Activated CD8-positive, alpha-beta T cell treated with anti-CD3 and anti-CD28 coated beads for 36 hours (primary cell): ENCODE data around the gene CAPN12. TPM values are rescaled to one million over a fixed set of nuclear protein-coding genes. Genes with fewer than 3 reads are reported as not detected.

Experiments used
- ATAC-seq: fragments of 200-7000 bp; cut with Tn5 transposase; one replicate; pipeline ENCODE4 v1.10.0; 2021; ENCODE audit warnings: mild to moderate bottlenecking, moderate library complexity
- CTCF ChIA-PET: fragments of 350-600 bp; sonication (Branson Sonifier 250); formaldehyde crosslinking; loops from one replicate; lab custom pipeline; 2021; ENCODE audit warnings: antibody characterized with exemption; lab: Charles Lee
- POLR2A ChIA-PET: fragments of 350-600 bp; sonication (Branson Sonifier 250); formaldehyde crosslinking; loops from one replicate; lab custom pipeline; 2021; ENCODE audit warnings: antibody characterized with exemption; lab: Charles Lee
- DNase-seq: peaks from one replicate; pipeline ENCODE4 v3.0.0-alpha.2; 2020
- H3K27ac Mint-ChIP-seq: one replicate; pipeline ENCODE4 v1.8.0; 2021; ENCODE audit warnings: mild to moderate bottlenecking, mixed read lengths
- H3K27me3 Mint-ChIP-seq: one replicate; pipeline ENCODE4 v1.8.0; 2021; ENCODE audit warnings: mixed read lengths
- H3K36me3 Mint-ChIP-seq: one replicate; pipeline ENCODE4 v1.8.0; 2021; ENCODE audit warnings: low read depth, mixed read lengths
- H3K4me1 Mint-ChIP-seq: one replicate; pipeline ENCODE4 v1.8.0; 2021; ENCODE audit warnings: low read depth, mixed read lengths
- H3K4me3 Mint-ChIP-seq: one replicate; pipeline ENCODE4 v1.8.0; 2021; ENCODE audit warnings: mild to moderate bottlenecking, moderate library complexity, mixed read lengths
- H3K9me3 Mint-ChIP-seq: one replicate; pipeline ENCODE4 v1.8.0; 2021; ENCODE audit warnings: mixed read lengths
- CTCF ChIP-seq: fragments of 200-600 bp; IDR thresholded peaks from one replicate; pipeline ENCODE4 v1.8.0; 2022; ENCODE audit warnings: antibody characterized with exemption, mild to moderate bottlenecking
- intact Hi-C: fragments of 100-400 bp; cut with micrococcal nuclease; formaldehyde crosslinking; loops from one replicate; pipeline ENCODE4 v1.10.0; 2022
- total RNA-seq, 2 experiments: library from RNA; stranded (reverse); gene quantifications; one replicate each; pipeline ENCODE4 v1.2.3, GENCODE V29; 2021

The CAPN12 gene
- total RNA-seq, 2 experiments from 2014 or later, result 19.6 to 22.7 TPM

GRCh38 chr19:38699647-38700349 lies 44.5 kb downstream of the CAPN12 start:
- ATAC-seq (no peak), DNase-seq (no peak)
- ChIA-PET CTCF (interaction anchor here (1.4 kb wide), 1 partner anchor 64 kb away, joined by 3 read pairs; no protein-coding TSS in a partner anchor), POLR2A (no interaction called here)
- intact Hi-C loops, result no loop called here
- H3K4me3 Mint-ChIP-seq, result no peak overlapping the region
- no peaks in the 10 kb centered on the region for H3K27me3 Mint-ChIP-seq
- H3K9me3 Mint-ChIP-seq, result no peaks in the 10 kb centered on the region
- H3K36me3 Mint-ChIP-seq, result peaks cover 2% of the 10 kb centered on the region
- no peak for TF ChIP-seq CTCF
- no peak overlapping the region for H3K27ac Mint-ChIP-seq
- peaks cover 22% of the 10 kb centered on the region for H3K4me1 Mint-ChIP-seq

GRCh38 chr19:38699027-38699346 lies 45.3 kb downstream of the CAPN12 start:
- peak; percentile 67 for DNase-seq
- peaks cover 2% of the 10 kb centered on the region for H3K36me3 Mint-ChIP-seq

GRCh38 chr19:38698225-38699026 lies 45.8 kb downstream of the CAPN12 start:
- Mint-ChIP-seq H3K27me3 (no peaks in the 10 kb centered on the region), H3K36me3 (peaks cover 2% of the 10 kb centered on the region), H3K4me1 (peaks cover 32% of the 10 kb centered on the region), H3K27ac (peak overlapping the region; percentile 44), H3K4me3 (no peak overlapping the region), H3K9me3 (no peaks in the 10 kb centered on the region)
- DNase-seq (no peak), ATAC-seq (no peak)
- no peak for TF ChIP-seq CTCF
- intact Hi-C loops, result no loop called here
- ChIA-PET CTCF (interaction anchor here (1.4 kb wide), 1 partner anchor 62 kb away, joined by 3 read pairs; no protein-coding TSS in a partner anchor), POLR2A (interaction anchor here (1.1 kb wide), 1 partner anchor 27 kb away, joined by 3 read pairs; no protein-coding TSS in a partner anchor)

More at GRCh38 chr19:38699027-38699346, 45.3 kb downstream of the CAPN12 start:
- H3K4me1 Mint-ChIP-seq, result peaks cover 26% of the 10 kb centered on the region
- H3K4me3 Mint-ChIP-seq, result no peak overlapping the region
- no peaks in the 10 kb centered on the region for H3K27me3 Mint-ChIP-seq
- CTCF ChIA-PET, result interaction anchor here (1.4 kb wide), 1 partner anchor 63 kb away, joined by 3 read pairs; no protein-coding TSS in a partner anchor
- no peak for TF ChIP-seq CTCF
- no peaks in the 10 kb centered on the region for H3K9me3 Mint-ChIP-seq
- intact Hi-C loops, result no loop called here
- POLR2A ChIA-PET, result interaction anchor here (1.1 kb wide), 1 partner anchor 27 kb away, joined by 3 read pairs; no protein-coding TSS in a partner anchor
- peak; percentile 80 for ATAC-seq
- no peak overlapping the region for H3K27ac Mint-ChIP-seq

- Mint-ChIP-seq H3K4me1 (peaks cover 38% of the 10 kb centered on the region), H3K36me3 (peaks cover 3% of the 10 kb centered on the region), H3K27ac (no peak overlapping the region), H3K27me3 (no peaks in the 10 kb centered on the region), H3K9me3 (no peaks in the 10 kb centered on the region), H3K4me3 (no peak overlapping the region)
- ATAC-seq (no peak), DNase-seq (no peak)
- ChIA-PET CTCF (no interaction called here), POLR2A (no interaction called here)
- no peak for TF ChIP-seq CTCF
- intact Hi-C loops, result no loop called here
Measured at GRCh38 chr19:38697641-38698071, 46.6 kb downstream of the CAPN12 start.
